Measurements from ENCODE around the gene IGFLR1. TPM values are rescaled to one million over a fixed set of nuclear protein-coding genes. Genes with fewer than 3 reads are reported as not detected.

IGFLR1 gene, protein sequence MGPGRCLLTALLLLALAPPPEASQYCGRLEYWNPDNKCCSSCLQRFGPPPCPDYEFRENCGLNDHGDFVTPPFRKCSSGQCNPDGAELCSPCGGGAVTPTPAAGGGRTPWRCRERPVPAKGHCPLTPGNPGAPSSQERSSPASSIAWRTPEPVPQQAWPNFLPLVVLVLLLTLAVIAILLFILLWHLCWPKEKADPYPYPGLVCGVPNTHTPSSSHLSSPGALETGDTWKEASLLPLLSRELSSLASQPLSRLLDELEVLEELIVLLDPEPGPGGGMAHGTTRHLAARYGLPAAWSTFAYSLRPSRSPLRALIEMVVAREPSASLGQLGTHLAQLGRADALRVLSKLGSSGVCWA
- 10.7 to 12.8 TPM (median 11.2 TPM) in 5 replicates for total RNA-seq (2022; extraction: Qiagen RNA extraction; ENCODE audit: low read depth)

DNA sequence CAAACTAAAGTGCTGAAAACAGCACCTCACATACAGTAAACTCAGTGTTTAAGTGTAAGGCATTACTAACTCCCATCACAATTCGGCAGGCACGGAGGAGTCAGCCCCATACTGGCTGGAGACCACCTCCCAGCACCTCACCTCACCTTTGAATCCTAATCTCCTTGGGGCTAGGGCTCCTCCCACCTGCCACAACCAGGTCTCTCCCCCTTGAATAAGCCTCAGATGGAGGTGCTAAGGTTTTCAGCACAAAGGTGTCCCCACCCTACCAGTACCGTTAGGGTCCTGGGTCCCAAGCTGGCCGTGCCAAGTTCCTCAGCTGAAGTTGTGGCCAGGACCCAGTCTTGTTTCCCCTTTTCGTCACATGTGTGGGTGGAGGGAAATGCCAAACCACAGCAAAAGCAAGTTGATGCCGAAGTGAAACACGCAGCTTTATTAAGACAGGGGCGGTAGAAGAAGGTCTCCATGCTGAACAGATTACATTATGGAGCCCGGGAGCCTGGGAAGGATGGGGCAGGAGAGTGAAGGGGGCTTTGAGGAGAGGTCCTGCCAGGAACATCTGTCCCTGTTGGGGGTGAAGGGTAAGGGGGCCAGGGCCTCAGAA, at the start of gene IGFLR1:
IGFLR1 (minus strand) TSS at position 332 of the 604 bp plus-strand sequence. CDS start 1,272 bp downstream, outside the sequence.

DNA sequence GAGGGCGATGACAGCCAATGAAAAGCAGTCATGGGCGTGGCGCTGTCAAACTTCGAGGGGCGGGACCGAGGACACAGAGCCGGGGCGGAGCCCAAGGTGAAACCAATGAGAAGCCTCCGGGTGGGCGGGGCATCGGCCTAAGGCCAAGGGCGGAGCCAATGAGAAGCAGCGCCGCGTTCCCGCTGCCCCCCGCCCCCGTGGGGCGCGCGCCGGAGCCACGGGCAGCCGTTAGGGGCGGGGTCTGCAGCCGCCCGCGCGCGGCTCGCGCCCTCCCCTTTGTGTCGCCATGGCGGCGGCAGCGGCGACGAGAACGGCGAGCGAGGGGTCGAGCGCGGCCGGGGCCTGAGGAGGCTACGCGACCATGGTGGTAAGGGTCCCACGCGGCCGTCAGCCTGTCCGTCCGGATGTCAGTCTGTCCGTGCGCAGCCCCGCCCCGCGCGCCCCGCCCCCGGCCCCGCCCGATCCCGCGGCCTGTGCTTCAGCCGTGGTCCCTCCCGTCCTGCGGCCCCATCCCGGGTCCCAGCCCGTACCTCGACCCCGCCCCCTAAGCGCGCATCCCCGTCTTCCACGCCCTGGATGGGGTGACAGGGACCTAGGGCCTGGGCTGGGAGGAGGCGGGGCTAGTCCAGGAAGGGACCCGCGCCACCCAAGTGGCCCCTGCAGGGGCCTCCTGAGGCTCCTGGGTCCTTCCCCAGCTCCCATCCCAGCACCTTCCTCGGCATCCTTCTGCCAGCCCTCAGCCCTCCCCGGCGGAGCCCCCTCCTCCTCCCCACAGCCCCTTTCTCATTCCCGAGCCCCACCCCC, 33.2 kb upstream of the IGFLR1 start, which contains the start of gene ARHGAP33:
ARHGAP33 (plus strand) TSS at position 267 of the 804 bp plus-strand sequence; CDS start at position 362, 95 bp downstream.

DNA sequence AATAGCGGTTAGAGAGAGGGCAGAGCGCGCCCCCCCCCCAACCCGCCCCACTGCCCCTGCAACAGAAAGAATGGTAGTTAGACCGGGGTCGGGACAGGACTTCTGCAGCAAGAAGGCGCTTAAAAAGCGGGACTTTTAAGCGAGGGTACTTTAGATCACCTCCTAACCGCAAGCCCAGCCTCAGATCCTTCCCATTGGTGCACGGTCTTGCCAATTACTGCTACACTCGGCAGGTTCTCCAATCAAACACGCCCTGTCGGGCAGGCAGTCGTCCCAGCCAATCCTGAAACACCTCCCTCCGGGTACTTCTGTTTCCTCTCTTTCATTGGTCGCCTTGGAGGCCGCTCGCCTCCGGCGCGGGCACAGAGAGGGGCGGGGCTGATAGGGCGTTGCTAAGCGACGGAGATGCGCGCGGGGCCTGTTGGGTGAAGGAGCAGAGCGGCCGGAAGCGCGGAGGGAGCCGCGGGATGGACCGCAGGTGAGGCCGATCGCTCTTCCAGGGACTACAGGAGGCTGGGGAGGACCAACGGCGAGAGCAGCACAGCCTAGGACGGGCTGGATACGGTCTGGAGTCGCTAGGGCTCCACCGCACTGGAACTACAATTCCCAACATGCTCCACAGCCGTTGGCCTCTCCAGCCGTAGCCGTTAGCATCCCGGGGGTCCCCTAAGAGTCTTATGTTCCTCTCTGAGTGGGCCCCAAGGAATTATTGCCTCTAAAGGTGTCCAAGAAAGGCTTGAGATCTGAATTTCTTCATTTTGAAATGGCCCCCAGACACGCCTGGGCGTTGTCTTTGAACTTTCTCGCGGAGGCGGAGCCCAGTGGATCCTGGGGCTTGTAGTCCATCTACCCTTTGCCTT, 15.7 kb upstream of the IGFLR1 start, which contains the start of gene PROSER3:
PROSER3 (plus strand) TSS at position 428 of the 860 bp plus-strand sequence; CDS start at position 468, 40 bp downstream.

DNA sequence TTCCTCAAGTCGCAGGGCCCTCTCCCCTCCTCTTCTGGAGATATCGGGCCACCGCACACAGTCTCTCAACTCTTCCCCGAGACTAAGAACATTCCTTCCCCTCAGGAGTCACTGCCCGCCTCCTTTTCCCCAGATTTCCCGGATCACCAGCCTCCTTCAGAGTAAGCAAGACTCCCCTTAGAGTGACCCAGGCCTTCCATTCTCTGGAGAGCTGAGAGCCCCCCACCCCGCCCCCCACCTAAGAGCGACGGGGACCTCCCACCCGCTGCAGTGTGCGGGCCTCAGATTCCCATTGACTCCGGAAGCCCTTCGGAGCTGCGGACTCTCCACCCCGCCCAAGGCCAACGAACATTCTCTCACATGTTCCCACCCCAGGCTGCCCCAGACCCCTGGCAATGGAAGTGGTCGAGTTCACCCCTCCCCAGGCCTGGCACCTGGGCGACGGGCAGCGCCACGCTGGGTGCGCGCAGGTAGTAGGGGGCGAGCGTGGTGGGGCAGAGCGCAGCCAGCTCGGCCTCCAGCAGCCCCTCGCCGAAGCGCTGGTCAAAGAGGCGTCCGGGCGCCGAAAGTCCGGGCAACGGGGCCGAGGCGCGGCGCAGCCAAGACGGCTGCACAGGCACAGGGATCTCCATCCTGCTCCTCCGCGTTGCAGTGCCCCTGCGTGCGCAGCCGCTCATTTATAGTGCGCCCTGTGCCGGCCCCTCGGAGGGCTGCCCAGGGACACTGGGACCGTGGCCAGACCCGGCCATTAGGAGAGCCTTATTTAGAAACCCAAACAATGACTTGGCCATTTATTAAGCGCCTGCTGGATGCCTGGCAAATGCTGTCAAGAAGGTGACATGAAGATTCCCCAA, 14.4 kb upstream of the IGFLR1 start, which contains the start of gene HSPB6:
HSPB6 (minus strand) TSS at position 653 of the 854 bp plus-strand sequence; CDS start at position 632, 21 bp downstream.

DNA sequence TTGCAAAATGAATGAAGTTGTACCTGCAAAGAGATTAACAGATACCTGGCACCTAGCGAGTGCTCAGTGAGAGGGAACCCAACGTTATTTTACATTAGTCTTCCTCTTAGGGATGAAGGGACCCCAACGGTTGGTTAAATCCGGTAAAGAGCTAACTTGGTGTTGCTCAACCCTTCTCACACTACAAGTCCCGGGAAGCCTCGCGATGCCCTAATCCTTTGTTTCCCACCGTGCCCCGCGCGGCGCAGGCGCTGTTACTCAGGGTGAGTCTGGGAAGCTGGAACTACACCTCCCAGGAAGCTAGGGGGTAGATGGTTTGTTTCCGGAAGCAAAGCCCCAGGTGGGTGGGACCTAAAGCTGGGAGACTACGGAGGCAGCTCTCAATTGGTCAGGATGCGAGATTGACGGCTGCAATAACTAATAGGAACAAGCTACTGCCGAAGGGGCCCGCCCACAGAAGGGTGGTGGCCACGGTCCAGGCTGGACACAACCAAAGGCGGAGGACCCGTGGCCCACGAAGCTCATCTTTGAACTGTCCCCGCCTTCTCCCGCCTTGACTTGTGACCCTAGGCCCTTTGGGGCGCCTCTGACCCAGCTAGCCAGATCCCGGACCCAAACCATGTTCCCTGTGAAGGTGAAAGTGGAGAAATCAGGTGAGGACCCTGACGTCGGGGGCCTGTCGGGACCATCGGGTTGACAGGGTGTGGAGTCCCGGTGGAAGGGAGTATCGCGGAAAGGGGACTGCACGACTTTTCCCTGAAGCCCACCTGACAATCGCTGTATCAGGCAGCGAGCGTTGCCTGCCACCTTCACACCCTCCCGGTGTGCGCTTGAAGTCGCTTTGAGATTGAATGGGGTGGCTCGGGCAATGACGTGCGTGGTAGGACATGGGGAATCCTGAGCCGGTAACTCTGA, 6.1 kb upstream of the IGFLR1 start, which contains the start of gene LIN37:
LIN37 (plus strand) TSS at position 471 of the 915 bp plus-strand sequence; CDS start at position 620, 149 bp downstream.

DNA sequence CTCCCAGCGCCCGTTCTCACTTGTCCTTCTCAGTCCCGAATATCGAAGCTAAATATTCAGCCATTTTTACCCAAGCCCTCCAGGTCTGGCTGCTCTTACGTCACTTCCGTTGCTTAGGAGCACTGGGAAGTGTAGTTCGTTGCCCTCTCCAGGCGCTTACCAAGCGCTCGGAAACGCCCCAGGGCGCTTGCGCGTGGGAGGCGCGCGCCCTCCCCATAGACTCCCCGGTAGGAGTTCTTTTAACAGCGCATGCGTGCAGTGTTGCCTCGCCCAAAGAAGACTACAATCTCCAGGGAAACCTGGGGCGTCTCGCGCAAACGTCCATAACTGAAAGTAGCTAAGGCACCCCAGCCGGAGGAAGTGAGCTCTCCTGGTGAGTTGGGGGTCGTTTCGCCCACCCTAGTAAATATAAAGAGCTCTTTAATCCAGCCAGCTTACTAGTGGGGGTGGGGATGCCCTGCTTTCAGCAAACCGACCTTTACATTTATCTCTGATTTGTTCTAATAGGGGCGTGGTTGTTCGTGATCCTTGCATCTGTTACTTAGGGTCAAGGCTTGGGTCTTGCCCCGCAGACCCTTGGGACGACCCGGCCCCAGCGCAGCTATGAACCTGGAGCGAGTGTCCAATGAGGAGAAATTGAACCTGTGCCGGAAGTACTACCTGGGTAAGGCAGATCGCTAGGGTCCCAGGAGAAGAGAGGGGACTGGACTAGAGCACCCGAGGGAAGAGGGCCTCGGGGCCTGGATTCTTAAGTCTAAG, 3.3 kb upstream of the IGFLR1 start, which contains the start of the genes PSENEN and U2AF1L4:
PSENEN (plus strand) TSS at position 324 of the 759 bp plus-strand sequence; CDS start at position 604, 280 bp downstream.
U2AF1L4 (minus strand) TSS at position 91 of the 759 bp plus-strand sequence; CDS start at position 64, 27 bp downstream.

DNA sequence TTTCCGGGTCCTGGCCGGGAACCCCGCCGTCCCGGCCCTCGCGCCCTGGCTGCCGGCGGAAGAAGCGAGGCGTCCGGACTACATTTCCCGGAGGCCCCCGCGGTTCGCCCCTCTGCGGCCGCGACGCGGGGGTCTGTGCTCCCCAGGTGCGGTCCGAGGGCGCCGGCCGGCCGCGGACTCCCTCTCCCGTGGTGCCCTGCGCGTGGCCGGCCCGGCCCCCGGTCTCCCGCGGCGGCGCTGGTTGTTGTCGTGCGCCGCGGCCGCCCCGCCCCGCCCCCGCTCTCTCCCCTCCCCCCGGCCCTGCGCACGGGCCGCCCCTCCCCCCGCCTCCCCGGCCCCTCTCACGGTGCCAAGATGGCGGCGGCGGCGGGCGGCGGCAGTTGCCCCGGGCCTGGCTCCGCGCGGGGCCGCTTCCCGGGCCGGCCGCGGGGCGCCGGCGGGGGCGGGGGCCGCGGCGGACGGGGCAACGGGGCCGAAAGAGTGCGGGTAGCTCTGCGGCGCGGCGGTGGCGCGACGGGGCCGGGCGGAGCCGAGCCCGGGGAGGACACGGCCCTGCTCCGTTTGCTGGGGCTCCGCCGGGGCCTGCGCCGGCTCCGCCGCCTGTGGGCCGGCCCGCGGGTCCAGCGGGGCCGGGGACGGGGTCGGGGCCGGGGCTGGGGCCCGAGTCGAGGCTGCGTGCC, 24.4 kb downstream of the IGFLR1 start, which contains the start of gene KMT2B:
KMT2B (plus strand) TSS at position 339 of the 680 bp plus-strand sequence; CDS start at position 355, 16 bp downstream.

DNA sequence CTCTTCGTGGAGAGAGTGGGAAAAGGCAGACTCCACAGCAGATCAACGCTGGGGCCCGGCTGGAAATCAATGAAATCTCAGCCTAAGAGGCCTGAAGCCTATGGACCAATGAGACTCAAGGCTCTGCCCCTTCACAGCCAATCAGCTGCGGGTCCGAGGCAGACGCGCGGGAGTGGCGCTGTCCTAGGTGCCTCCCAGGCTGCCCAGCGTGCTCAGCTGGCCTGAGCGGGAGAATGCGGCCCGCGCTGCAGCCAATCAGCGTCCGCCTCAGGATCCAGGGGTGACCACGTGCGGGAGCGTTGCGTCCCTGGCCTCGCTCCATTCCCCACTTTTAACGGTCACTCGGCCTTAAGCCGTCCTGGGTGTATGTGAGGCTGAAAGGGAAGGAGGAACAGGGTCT, 38.0 kb downstream of the IGFLR1 start, which contains the start of gene ZBTB32:
ZBTB32 (plus strand) TSS at position 341 of the 400 bp plus-strand sequence. CDS start 10,069 bp downstream, outside the sequence.

Other genes starting within 250 kb of the IGFLR1 start
- 29.0 to 46.4 TPM (median 36.8 TPM) in 5 replicates for gene DMKN, start 228.8 kb downstream of the IGFLR1 start, total RNA-seq (2022; extraction: Qiagen RNA extraction; ENCODE audit: low read depth)
- gene SBSN, start 214.1 kb downstream of the IGFLR1 start, total RNA-seq (2022; extraction: Qiagen RNA extraction; ENCODE audit: low read depth): 2.0 to 3.9 TPM (median 2.9 TPM) in 5 replicates
- gene GAPDHS, start 209.0 kb downstream of the IGFLR1 start, total RNA-seq (2022; extraction: Qiagen RNA extraction; ENCODE audit: low read depth): not detected in 5 replicates
- gene TMEM147, start 196.8 kb downstream of the IGFLR1 start, total RNA-seq (2022; extraction: Qiagen RNA extraction; ENCODE audit: low read depth): 378 to 437 TPM (median 424 TPM) in 5 replicates
- gene ATP4A, start 178.8 kb downstream of the IGFLR1 start, total RNA-seq (2022; extraction: Qiagen RNA extraction; ENCODE audit: low read depth): not detected in 5 replicates
- gene PMIS2, start 156.3 kb downstream of the IGFLR1 start, total RNA-seq (2022; extraction: Qiagen RNA extraction; ENCODE audit: low read depth): not detected in 5 replicates
- 11.9 to 16.6 TPM (median 15.7 TPM) in 5 replicates for gene HAUS5, start 129.7 kb downstream of the IGFLR1 start, total RNA-seq (2022; extraction: Qiagen RNA extraction; ENCODE audit: low read depth)
- 137 to 219 TPM (median 210 TPM) in 5 replicates for gene RBM42, start 113.4 kb downstream of the IGFLR1 start, total RNA-seq (2022; extraction: Qiagen RNA extraction; ENCODE audit: low read depth)
- gene ETV2, start 100.7 kb downstream of the IGFLR1 start, total RNA-seq (2022; extraction: Qiagen RNA extraction; ENCODE audit: low read depth): 1.4 to 2.8 TPM (median 2.2 TPM) in 5 replicates
- gene COX6B1, start 94.1 kb downstream of the IGFLR1 start, total RNA-seq (2022; extraction: Qiagen RNA extraction; ENCODE audit: low read depth): 1,299 to 1,635 TPM (median 1,348 TPM) in 5 replicates
- gene UPK1A, start 75.9 kb downstream of the IGFLR1 start, total RNA-seq (2022; extraction: Qiagen RNA extraction; ENCODE audit: low read depth): 0.67 to 0.99 TPM (median 0.85 TPM) in 5 replicates
- gene ZBTB32, start 37.9 kb downstream of the IGFLR1 start, total RNA-seq (2022; extraction: Qiagen RNA extraction; ENCODE audit: low read depth): not detected in 5 replicates
- gene KMT2B, start 24.4 kb downstream of the IGFLR1 start, total RNA-seq (2022; extraction: Qiagen RNA extraction; ENCODE audit: low read depth): 49.8 to 65.3 TPM (median 57.7 TPM) in 5 replicates
- gene U2AF1L4, start 3.0 kb upstream of the IGFLR1 start, total RNA-seq (2022; extraction: Qiagen RNA extraction; ENCODE audit: low read depth): 24.3 to 27.8 TPM (median 26.3 TPM) in 5 replicates
- gene PSENEN, start 3.2 kb upstream of the IGFLR1 start, total RNA-seq (2022; extraction: Qiagen RNA extraction; ENCODE audit: low read depth): 261 to 334 TPM (median 293 TPM) in 5 replicates
- 20.4 to 23.4 TPM (median 22.5 TPM) in 5 replicates for gene LIN37, start 6.1 kb upstream of the IGFLR1 start, total RNA-seq (2022; extraction: Qiagen RNA extraction; ENCODE audit: low read depth)
- 0.10 to 0.30 TPM (median 0.24 TPM) in 5 replicates for gene HSPB6, start 14.6 kb upstream of the IGFLR1 start, total RNA-seq (2022; extraction: Qiagen RNA extraction; ENCODE audit: low read depth)
- 25.6 to 28.1 TPM (median 27.1 TPM) in 5 replicates for gene PROSER3, start 15.7 kb upstream of the IGFLR1 start, total RNA-seq (2022; extraction: Qiagen RNA extraction; ENCODE audit: low read depth)
- gene ARHGAP33, start 33.1 kb upstream of the IGFLR1 start, total RNA-seq (2022; extraction: Qiagen RNA extraction; ENCODE audit: low read depth): 2.7 to 7.3 TPM (median 5.7 TPM) in 5 replicates
- 0.18 to 0.61 TPM (median 0.44 TPM) in 5 replicates for gene PRODH2, start 70.4 kb upstream of the IGFLR1 start, total RNA-seq (2022; extraction: Qiagen RNA extraction; ENCODE audit: low read depth)
- gene NPHS1, start 110.1 kb upstream of the IGFLR1 start, total RNA-seq (2022; extraction: Qiagen RNA extraction; ENCODE audit: low read depth): 0.13 to 0.65 TPM (median 0.36 TPM) in 5 replicates
- 0.53 to 0.73 TPM (median 0.57 TPM) in 5 replicates for gene KIRREL2, start 114.5 kb upstream of the IGFLR1 start, total RNA-seq (2022; extraction: Qiagen RNA extraction; ENCODE audit: low read depth)
- 69.5 to 103 TPM (median 99.5 TPM) in 5 replicates for gene APLP1, start 126.1 kb upstream of the IGFLR1 start, total RNA-seq (2022; extraction: Qiagen RNA extraction; ENCODE audit: low read depth)
- gene NFKBID, start 158.1 kb upstream of the IGFLR1 start, total RNA-seq (2022; extraction: Qiagen RNA extraction; ENCODE audit: low read depth): 6.6 to 8.7 TPM (median 7.9 TPM) in 5 replicates
- 0.18 to 0.64 TPM (median 0.27 TPM) in 3 of 5 replicates, not detected in the others for gene HCST, start 160.1 kb upstream of the IGFLR1 start, total RNA-seq (2022; extraction: Qiagen RNA extraction; ENCODE audit: low read depth)
- gene TYROBP, start 165.8 kb upstream of the IGFLR1 start, total RNA-seq (2022; extraction: Qiagen RNA extraction; ENCODE audit: low read depth): not detected in 5 replicates
- gene LRFN3, start 193.9 kb upstream of the IGFLR1 start, total RNA-seq (2022; extraction: Qiagen RNA extraction; ENCODE audit: low read depth): 15.3 to 21.9 TPM (median 19.7 TPM) in 5 replicates

Data from A549 treated with RU486 at 1 μM for 4 hours (cell line).